ENCODE results near the gene SLC35G6. TPM values are rescaled to one million over a fixed set of nuclear protein-coding genes. Genes with fewer than 3 reads are reported as not detected.

Gene SLC35G6
- total RNA-seq, 1 experiment from 2014 or later = 0.26 TPM

DNA sequence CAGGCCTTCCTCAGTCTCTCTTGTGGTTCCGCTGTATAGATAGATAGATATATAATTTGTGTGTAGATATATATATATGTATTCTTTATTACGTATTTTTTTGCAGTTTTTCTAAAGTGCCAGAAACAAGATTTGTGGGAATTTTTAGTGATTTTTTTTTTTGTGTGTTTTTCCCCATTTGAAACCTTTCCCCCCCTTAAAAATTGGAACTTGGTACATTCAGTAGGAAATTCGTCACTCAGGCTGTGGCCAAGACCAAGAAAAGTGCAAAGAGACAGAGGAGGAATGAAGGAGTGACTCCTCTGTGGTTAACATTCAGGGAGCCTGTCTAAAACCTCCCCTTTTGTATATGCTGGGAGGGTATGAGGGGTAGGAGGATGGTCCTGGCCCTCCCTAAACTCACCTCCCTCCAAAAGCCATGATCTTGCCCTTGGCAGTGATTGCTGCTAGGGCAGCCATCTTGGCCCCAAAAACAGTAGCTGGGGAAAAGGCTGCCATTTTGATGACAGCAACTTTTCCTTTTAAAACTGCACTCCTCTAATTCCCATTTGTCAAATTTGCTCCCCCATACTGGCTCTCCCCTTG is 21.2 kb upstream of the SLC35G6 start (continued):
- TF ChIP-seq ZNF416 (CRISPR knock-in tag; IDR thresholded peaks at IDR 0.05) (no peak), MXD4 (CRISPR knock-in tag; IDR thresholded peaks at IDR 0.05; ENCODE audit: borderline replicate concordance) (no peak), NFYB (CRISPR knock-in tag; conservative IDR thresholded peaks at IDR 0.05; ENCODE audit: low read depth) (no peak), CREM (CRISPR knock-in tag; IDR thresholded peaks at IDR 0.05) (no peak)
- TF ChIP-seq, protein P1, sequence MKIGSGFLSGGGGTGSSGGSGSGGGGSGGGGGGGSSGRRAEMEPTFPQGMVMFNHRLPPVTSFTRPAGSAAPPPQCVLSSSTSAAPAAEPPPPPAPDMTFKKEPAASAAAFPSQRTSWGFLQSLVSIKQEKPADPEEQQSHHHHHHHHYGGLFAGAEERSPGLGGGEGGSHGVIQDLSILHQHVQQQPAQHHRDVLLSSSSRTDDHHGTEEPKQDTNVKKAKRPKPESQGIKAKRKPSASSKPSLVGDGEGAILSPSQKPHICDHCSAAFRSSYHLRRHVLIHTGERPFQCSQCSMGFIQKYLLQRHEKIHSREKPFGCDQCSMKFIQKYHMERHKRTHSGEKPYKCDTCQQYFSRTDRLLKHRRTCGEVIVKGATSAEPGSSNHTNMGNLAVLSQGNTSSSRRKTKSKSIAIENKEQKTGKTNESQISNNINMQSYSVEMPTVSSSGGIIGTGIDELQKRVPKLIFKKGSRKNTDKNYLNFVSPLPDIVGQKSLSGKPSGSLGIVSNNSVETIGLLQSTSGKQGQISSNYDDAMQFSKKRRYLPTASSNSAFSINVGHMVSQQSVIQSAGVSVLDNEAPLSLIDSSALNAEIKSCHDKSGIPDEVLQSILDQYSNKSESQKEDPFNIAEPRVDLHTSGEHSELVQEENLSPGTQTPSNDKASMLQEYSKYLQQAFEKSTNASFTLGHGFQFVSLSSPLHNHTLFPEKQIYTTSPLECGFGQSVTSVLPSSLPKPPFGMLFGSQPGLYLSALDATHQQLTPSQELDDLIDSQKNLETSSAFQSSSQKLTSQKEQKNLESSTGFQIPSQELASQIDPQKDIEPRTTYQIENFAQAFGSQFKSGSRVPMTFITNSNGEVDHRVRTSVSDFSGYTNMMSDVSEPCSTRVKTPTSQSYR (CRISPR knock-in tag; IDR thresholded peaks at IDR 0.05) = no peak
- TF ChIP-seq, protein P2, sequence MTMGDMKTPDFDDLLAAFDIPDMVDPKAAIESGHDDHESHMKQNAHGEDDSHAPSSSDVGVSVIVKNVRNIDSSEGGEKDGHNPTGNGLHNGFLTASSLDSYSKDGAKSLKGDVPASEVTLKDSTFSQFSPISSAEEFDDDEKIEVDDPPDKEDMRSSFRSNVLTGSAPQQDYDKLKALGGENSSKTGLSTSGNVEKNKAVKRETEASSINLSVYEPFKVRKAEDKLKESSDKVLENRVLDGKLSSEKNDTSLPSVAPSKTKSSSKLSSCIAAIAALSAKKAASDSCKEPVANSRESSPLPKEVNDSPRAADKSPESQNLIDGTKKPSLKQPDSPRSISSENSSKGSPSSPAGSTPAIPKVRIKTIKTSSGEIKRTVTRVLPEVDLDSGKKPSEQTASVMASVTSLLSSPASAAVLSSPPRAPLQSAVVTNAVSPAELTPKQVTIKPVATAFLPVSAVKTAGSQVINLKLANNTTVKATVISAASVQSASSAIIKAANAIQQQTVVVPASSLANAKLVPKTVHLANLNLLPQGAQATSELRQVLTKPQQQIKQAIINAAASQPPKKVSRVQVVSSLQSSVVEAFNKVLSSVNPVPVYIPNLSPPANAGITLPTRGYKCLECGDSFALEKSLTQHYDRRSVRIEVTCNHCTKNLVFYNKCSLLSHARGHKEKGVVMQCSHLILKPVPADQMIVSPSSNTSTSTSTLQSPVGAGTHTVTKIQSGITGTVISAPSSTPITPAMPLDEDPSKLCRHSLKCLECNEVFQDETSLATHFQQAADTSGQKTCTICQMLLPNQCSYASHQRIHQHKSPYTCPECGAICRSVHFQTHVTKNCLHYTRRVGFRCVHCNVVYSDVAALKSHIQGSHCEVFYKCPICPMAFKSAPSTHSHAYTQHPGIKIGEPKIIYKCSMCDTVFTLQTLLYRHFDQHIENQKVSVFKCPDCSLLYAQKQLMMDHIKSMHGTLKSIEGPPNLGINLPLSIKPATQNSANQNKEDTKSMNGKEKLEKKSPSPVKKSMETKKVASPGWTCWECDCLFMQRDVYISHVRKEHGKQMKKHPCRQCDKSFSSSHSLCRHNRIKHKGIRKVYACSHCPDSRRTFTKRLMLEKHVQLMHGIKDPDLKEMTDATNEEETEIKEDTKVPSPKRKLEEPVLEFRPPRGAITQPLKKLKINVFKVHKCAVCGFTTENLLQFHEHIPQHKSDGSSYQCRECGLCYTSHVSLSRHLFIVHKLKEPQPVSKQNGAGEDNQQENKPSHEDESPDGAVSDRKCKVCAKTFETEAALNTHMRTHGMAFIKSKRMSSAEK (CRISPR knock-in tag; IDR thresholded peaks at IDR 0.05; ENCODE audit: borderline replicate concordance) = no peak

DNA sequence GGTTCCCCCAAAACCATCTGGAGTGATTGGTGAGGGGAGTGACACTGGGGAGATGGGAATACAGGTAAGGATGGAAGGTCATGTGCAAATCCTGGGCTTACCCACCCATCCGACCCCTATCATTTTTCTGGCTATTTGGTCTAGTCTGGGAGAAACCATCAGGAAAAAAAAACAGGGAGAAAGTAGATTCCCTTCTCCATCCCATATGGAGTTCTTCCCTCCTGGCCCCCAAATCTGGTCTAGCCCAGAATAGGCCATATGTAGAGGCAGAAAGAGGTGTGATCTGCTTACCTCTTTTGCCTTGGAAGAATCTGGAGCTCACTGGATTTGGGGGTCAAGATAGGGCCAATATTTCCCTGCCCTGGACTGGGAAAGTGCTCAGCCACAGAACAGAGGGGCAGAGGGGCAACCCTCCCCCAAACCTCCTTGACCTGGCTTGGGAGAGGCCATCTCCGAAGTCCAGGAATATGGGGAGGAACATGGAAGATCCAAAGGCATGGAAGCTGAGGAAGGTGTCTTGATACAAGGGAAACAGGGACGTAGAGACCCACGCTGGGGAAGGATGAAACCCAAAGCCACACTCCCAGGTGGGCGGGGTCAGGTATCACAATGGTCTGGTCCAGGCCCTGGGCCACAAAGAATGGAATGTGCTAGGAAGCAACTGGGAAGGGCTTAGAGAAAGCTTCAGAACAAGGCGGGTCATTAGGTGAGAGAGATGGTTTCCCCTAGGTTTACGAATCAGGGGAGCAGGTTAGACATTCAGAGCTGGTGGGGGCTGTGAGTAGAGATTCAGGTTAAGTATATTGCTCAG is 20.2 kb upstream of the SLC35G6 start:
- CTCF ChIA-PET = interaction anchor here (1.1 to 1.3 kb wide), 3 partner anchors 15 to 105 kb away, joined by 3 to 6 read pairs (median 3); no protein-coding TSS in a partner anchor
- POLR2A ChIA-PET = interaction anchor here (0.7 to 1.7 kb wide), 3 partner anchors 19 to 21 kb away, joined by 3 to 5 read pairs (median 3); partner anchors contain the start of genes FGF11, SLC35G6 and ZBTB4
- no peak overlapping the region for H3K27ac Mint-ChIP-seq
- TF ChIP-seq, protein P3, sequence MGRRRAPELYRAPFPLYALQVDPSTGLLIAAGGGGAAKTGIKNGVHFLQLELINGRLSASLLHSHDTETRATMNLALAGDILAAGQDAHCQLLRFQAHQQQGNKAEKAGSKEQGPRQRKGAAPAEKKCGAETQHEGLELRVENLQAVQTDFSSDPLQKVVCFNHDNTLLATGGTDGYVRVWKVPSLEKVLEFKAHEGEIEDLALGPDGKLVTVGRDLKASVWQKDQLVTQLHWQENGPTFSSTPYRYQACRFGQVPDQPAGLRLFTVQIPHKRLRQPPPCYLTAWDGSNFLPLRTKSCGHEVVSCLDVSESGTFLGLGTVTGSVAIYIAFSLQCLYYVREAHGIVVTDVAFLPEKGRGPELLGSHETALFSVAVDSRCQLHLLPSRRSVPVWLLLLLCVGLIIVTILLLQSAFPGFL (CRISPR knock-in tag; IDR thresholded peaks at IDR 0.05; ENCODE audit: borderline replicate concordance) = no peak
- TF ChIP-seq, protein P4, sequence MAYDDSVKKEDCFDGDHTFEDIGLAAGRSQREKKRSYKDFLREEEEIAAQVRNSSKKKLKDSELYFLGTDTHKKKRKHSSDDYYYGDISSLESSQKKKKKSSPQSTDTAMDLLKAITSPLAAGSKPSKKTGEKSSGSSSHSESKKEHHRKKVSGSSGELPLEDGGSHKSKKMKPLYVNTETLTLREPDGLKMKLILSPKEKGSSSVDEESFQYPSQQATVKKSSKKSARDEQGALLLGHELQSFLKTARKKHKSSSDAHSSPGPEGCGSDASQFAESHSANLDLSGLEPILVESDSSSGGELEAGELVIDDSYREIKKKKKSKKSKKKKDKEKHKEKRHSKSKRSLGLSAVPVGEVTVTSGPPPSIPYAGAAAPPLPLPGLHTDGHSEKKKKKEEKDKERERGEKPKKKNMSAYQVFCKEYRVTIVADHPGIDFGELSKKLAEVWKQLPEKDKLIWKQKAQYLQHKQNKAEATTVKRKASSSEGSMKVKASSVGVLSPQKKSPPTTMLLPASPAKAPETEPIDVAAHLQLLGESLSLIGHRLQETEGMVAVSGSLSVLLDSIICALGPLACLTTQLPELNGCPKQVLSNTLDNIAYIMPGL (CRISPR knock-in tag; IDR thresholded peaks at IDR 0.05) = no peak
- TF ChIP-seq, protein P5, sequence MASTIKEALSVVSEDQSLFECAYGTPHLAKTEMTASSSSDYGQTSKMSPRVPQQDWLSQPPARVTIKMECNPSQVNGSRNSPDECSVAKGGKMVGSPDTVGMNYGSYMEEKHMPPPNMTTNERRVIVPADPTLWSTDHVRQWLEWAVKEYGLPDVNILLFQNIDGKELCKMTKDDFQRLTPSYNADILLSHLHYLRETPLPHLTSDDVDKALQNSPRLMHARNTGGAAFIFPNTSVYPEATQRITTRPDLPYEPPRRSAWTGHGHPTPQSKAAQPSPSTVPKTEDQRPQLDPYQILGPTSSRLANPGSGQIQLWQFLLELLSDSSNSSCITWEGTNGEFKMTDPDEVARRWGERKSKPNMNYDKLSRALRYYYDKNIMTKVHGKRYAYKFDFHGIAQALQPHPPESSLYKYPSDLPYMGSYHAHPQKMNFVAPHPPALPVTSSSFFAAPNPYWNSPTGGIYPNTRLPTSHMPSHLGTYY (CRISPR knock-in tag; IDR thresholded peaks at IDR 0.05) = no peak
- TF ChIP-seq, protein P6, sequence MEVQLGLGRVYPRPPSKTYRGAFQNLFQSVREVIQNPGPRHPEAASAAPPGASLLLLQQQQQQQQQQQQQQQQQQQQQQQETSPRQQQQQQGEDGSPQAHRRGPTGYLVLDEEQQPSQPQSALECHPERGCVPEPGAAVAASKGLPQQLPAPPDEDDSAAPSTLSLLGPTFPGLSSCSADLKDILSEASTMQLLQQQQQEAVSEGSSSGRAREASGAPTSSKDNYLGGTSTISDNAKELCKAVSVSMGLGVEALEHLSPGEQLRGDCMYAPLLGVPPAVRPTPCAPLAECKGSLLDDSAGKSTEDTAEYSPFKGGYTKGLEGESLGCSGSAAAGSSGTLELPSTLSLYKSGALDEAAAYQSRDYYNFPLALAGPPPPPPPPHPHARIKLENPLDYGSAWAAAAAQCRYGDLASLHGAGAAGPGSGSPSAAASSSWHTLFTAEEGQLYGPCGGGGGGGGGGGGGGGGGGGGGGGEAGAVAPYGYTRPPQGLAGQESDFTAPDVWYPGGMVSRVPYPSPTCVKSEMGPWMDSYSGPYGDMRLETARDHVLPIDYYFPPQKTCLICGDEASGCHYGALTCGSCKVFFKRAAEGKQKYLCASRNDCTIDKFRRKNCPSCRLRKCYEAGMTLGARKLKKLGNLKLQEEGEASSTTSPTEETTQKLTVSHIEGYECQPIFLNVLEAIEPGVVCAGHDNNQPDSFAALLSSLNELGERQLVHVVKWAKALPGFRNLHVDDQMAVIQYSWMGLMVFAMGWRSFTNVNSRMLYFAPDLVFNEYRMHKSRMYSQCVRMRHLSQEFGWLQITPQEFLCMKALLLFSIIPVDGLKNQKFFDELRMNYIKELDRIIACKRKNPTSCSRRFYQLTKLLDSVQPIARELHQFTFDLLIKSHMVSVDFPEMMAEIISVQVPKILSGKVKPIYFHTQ (CRISPR knock-in tag; IDR thresholded peaks at IDR 0.05) = no peak
- TF ChIP-seq, protein P7, sequence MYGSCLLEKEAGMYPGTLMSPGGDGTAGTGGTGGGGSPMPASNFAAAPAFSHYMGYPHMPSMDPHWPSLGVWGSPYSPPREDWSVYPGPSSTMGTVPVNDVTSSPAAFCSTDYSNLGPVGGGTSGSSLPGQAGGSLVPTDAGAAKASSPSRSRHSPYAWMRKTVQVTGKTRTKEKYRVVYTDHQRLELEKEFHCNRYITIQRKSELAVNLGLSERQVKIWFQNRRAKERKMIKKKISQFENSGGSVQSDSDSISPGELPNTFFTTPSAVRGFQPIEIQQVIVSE (CRISPR knock-in tag; IDR thresholded peaks at IDR 0.05; ENCODE audit: borderline replicate concordance) = no peak
- TF ChIP-seq, protein P8, sequence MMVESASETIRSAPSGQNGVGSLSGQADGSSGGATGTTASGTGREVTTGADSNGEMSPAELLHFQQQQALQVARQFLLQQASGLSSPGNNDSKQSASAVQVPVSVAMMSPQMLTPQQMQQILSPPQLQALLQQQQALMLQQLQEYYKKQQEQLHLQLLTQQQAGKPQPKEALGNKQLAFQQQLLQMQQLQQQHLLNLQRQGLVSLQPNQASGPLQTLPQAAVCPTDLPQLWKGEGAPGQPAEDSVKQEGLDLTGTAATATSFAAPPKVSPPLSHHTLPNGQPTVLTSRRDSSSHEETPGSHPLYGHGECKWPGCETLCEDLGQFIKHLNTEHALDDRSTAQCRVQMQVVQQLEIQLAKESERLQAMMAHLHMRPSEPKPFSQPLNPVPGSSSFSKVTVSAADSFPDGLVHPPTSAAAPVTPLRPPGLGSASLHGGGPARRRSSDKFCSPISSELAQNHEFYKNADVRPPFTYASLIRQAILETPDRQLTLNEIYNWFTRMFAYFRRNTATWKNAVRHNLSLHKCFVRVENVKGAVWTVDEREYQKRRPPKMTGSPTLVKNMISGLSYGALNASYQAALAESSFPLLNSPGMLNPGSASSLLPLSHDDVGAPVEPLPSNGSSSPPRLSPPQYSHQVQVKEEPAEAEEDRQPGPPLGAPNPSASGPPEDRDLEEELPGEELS (CRISPR knock-in tag; IDR thresholded peaks at IDR 0.05) = no peak
- no peak for TF ChIP-seq ESRRA (CRISPR knock-in tag; IDR thresholded peaks at IDR 0.05; ENCODE audit: borderline replicate concordance)
- TF ChIP-seq, protein P9, sequence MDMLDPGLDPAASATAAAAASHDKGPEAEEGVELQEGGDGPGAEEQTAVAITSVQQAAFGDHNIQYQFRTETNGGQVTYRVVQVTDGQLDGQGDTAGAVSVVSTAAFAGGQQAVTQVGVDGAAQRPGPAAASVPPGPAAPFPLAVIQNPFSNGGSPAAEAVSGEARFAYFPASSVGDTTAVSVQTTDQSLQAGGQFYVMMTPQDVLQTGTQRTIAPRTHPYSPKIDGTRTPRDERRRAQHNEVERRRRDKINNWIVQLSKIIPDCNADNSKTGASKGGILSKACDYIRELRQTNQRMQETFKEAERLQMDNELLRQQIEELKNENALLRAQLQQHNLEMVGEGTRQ (CRISPR knock-in tag; IDR thresholded peaks at IDR 0.05) = no peak

More for the DNA sequence above, 20.2 kb upstream of the SLC35G6 start:
- peaks cover 9% of the 10 kb centered on the region for H3K27me3 Mint-ChIP-seq (ENCODE audit: low read depth)
- ATAC-seq = peak; percentile 82
- peak; percentile 65 for DNase-seq (ENCODE audit: low spot score)
- peaks cover 11% of the 10 kb centered on the region for H3K4me1 Mint-ChIP-seq
- H3K4me3 Mint-ChIP-seq = no peak overlapping the region
- H3K36me3 Mint-ChIP-seq = no peaks in the 10 kb centered on the region
- no peaks in the 10 kb centered on the region for H3K9me3 Mint-ChIP-seq

Data from WTC11 (cell line).